GM21825 (cell line): ENCODE data around the gene WDFY4.

Experiments used
- ATAC-seq: cut with Tn5 transposase; IDR thresholded peaks from one replicate; pipeline ENCODE4 v1.9.1; 2021; ENCODE audit warnings: mild to moderate bottlenecking, moderate library complexity; ENCODE audit not compliant: unreplicated experiment

The WDFY4 gene

GRCh38 chr10:48742891-48743860, 58.5 kb downstream of the WDFY4 start:
- no peak for ATAC-seq

GRCh38 chr10:48744587-48744986, 59.9 kb downstream of the WDFY4 start:
- peak; percentile 32 for ATAC-seq

- ATAC-seq = no peak
These were observed 61.1 kb downstream of the WDFY4 start for GRCh38 chr10:48745662-48746245.

- no peak for ATAC-seq
These were observed 63.9 kb downstream of the WDFY4 start for GRCh38 chr10:48748573-48748972.

GRCh38 chr10:48749254-48749787, 64.6 kb downstream of the WDFY4 start:
- ATAC-seq = no peak

GRCh38 chr10:48750019-48750418, 65.3 kb downstream of the WDFY4 start:
- ATAC-seq = no peak

- no peak for ATAC-seq
These were observed 66.3 kb downstream of the WDFY4 start for GRCh38 chr10:48750991-48751390.

- ATAC-seq = no peak
These were observed 67.1 kb downstream of the WDFY4 start for GRCh38 chr10:48751730-48752129.

- no peak for ATAC-seq
These were observed 73.7 kb downstream of the WDFY4 start for GRCh38 chr10:48758411-48758810.

- ATAC-seq = peak; percentile 86
These were observed 74.6 kb downstream of the WDFY4 start for GRCh38 chr10:48759113-48759901.

GRCh38 chr10:48760983-48761382, 76.3 kb downstream of the WDFY4 start:
- ATAC-seq = no peak

GRCh38 chr10:48762064-48763042, 77.7 kb downstream of the WDFY4 start:
- ATAC-seq = no peak

GRCh38 chr10:48763403-48763965, 78.8 kb downstream of the WDFY4 start:
- ATAC-seq = no peak

GRCh38 chr10:48764486-48764885, 79.8 kb downstream of the WDFY4 start:
- ATAC-seq = no peak

- no peak for ATAC-seq
These were observed 80.4 kb downstream of the WDFY4 start for GRCh38 chr10:48765039-48765438.

- no peak for ATAC-seq
These were observed 80.9 kb downstream of the WDFY4 start for GRCh38 chr10:48765527-48765926.

GRCh38 chr10:48767373-48768143, 82.9 kb downstream of the WDFY4 start:
- ATAC-seq = no peak

- no peak for ATAC-seq
These were observed 83.6 kb downstream of the WDFY4 start for GRCh38 chr10:48768144-48768766.
